Endothelial cell of umbilical vein (primary cell): ENCODE data around the gene SLC25A23.

Experiments
- CTCF ChIP-seq, 2 donors: IDR thresholded peaks; 1 replicate in 1 of 2; 2 replicates in 1 of 2; pipeline ENCODE4 v1.5.1; 2011; ENCODE audit warnings: low read length in 2 of 2, mild to moderate bottlenecking in 2 of 2, moderate library complexity in 2 of 2, control low read depth in 1 of 2, inconsistent platforms in 1 of 2, low read depth in 1 of 2; ENCODE audit not compliant: insufficient read depth in 1 of 2; ENCODE audit errors: extremely low read depth in 1 of 2
- EZH2 ChIP-seq: IDR thresholded peaks from 2 replicates; pipeline ENCODE4 v1.6.1; 2012; ENCODE audit warnings: borderline replicate concordance, low read depth, mild to moderate bottlenecking, moderate library complexity, low read length, inconsistent platforms; ENCODE audit not compliant: severe bottlenecking
- FOS ChIP-seq: IDR thresholded peaks from 2 replicates; pipeline ENCODE4 v1.6.1; 2011; ENCODE audit warnings: mild to moderate bottlenecking, low read length, moderate library complexity, borderline replicate concordance; ENCODE audit not compliant: insufficient read depth
- JUN ChIP-seq: IDR thresholded peaks from 2 replicates; pipeline ENCODE4 v1.6.1; 2011; ENCODE audit warnings: borderline replicate concordance, low read depth; ENCODE audit not compliant: insufficient read length, insufficient read depth
- MAX ChIP-seq: IDR thresholded peaks from 2 replicates; pipeline ENCODE4 v1.6.1; 2011; ENCODE audit not compliant: insufficient read depth, insufficient read length
- MYC ChIP-seq: IDR thresholded peaks from one replicate; pipeline ENCODE4 v1.6.1; 2011; ENCODE audit warnings: mild to moderate bottlenecking, low read depth, low read length
- POLR2A ChIP-seq: IDR thresholded peaks from 2 replicates; pipeline ENCODE4 v1.6.1; 2012; ENCODE audit warnings: low read depth, mild to moderate bottlenecking, control low read depth, low read length
- POLR2AphosphoS5 ChIP-seq: IDR thresholded peaks from 2 replicates; pipeline ENCODE4 v1.6.1; 2012; ENCODE audit warnings: low read depth, mild to moderate bottlenecking, control low read depth, low read length, moderate library complexity; ENCODE audit not compliant: insufficient read depth

- no peak for TF ChIP-seq CTCF (IDR thresholded peaks at IDR 0.05; ENCODE audit: extremely low read depth in 1 of 2, insufficient read depth in 1 of 2, low read depth in 1 of 2, low read length in 2 of 2)
- peak; percentile 57 for TF ChIP-seq POLR2AphosphoS5
- no peak for TF ChIP-seq POLR2A
- TF ChIP-seq MYC: no peak
- no peak for TF ChIP-seq FOS
- TF ChIP-seq EZH2: no peak
- TF ChIP-seq JUN: no peak
- TF ChIP-seq MAX: no peak
Measured at GRCh38 chr19:6424195-6424938, 35.2 kb downstream of the SLC25A23 start, which contains the start of gene KHSRP.
